SK-N-SH (cell line): ENCODE data around the gene CRYBG1. TPM values are rescaled to one million over a fixed set of nuclear protein-coding genes. Genes with fewer than 3 reads are reported as not detected.

Source experiments
- CTCF ChIA-PET: fragments of 300-600, 350-600 bp; formaldehyde crosslinking; extraction: SDS; loops from one replicate; lab custom pipeline; 2021; lab: Yijun Ruan, JAX
- POLR2A ChIA-PET: fragments of 350-600 bp; sonication (Branson Sonifier 250); formaldehyde crosslinking; extraction: SDS; loops from one replicate; lab custom pipeline; 2020; ENCODE audit warnings: antibody characterized with exemption, inconsistent platforms; lab: Yijun Ruan, JAX
- DNase-seq: peaks from one replicate; pipeline ENCODE4 v3.0.0; 2012
- H2AFZ ChIP-seq: fragments of 200-600 bp; sonication (generic); 2 replicates; pipeline ENCODE4 v1.8.1; 2016; ENCODE audit warnings: antibody characterized with exemption, mild to moderate bottlenecking, low read depth
- H3F3A ChIP-seq: fragments of 200-600 bp; sonication (generic); replicated peaks from 2 replicates; pipeline ENCODE3; 2016; ENCODE audit warnings: antibody characterized with exemption, mild to moderate bottlenecking; ENCODE audit not compliant: insufficient read depth
- H3K27ac ChIP-seq, 2 experiments: fragments of 200-500 bp in 1 of 2; fragments of 200-600 bp in 1 of 2; sonication (Bioruptor generic) in 1 of 2; sonication (generic), shearing (Covaris generic) in 1 of 2; 2 replicates each; pipeline versions ENCODE4 v1.5.1 to v1.6.1; 2014 to 2016; ENCODE audit warnings: low read depth in 2 of 2, inconsistent platforms in 1 of 2, low read length in 1 of 2, mild to moderate bottlenecking in 1 of 2, mixed read lengths in 1 of 2
- H3K27me3 ChIP-seq: fragments of 200-600 bp; sonication (generic), shearing (Covaris generic); 2 replicates; pipeline ENCODE4 v1.6.1; 2016; ENCODE audit warnings: mixed run types; ENCODE audit not compliant: insufficient read depth
- H3K36me3 ChIP-seq, 2 experiments: fragments of 200-500 bp in 1 of 2; fragments of 200-600 bp in 1 of 2; sonication (Bioruptor generic) in 1 of 2; sonication (generic) in 1 of 2; replicated peaks in 1 of 2; 2 replicates each; pipeline versions ENCODE3 to v1.5.1; 2014 to 2016; ENCODE audit warnings: low read length in 1 of 2, mild to moderate bottlenecking in 1 of 2; ENCODE audit not compliant: insufficient read depth in 2 of 2, control insufficient read depth in 1 of 2
- H3K4me1 ChIP-seq, 2 experiments: fragments of 200-500 bp in 1 of 2; fragments of 200-600 bp in 1 of 2; sonication (Bioruptor generic) in 1 of 2; sonication (generic), shearing (Covaris generic) in 1 of 2; 2 replicates each; pipeline versions ENCODE4 v1.5.1 to v1.6.1; 2014 to 2016; ENCODE audit warnings: low read depth in 1 of 2, low read length in 1 of 2, mixed run types in 1 of 2; ENCODE audit not compliant: insufficient read depth in 2 of 2, control insufficient read depth in 1 of 2
- H3K4me2 ChIP-seq: fragments of 200-600 bp; sonication (generic), shearing (Covaris generic); 2 replicates; pipeline ENCODE4 v1.6.1; 2017; ENCODE audit warnings: mixed run types
- H3K4me3 ChIP-seq, 2 experiments: fragments of 200-500 bp in 1 of 2; fragments of 200-600 bp in 1 of 2; sonication (Bioruptor generic) in 1 of 2; sonication (generic), shearing (Covaris generic) in 1 of 2; 2 replicates each; pipeline versions ENCODE4 v1.5.1 to v1.8.1; 2014 to 2016; ENCODE audit warnings: low read depth in 2 of 2, inconsistent platforms in 1 of 2, low read length in 1 of 2, mild to moderate bottlenecking in 1 of 2, mixed read lengths in 1 of 2, moderate library complexity in 1 of 2
- H3K79me2 ChIP-seq: fragments of 200-600 bp; sonication (generic); 2 replicates; pipeline ENCODE4 v1.8.1; 2017; ENCODE audit warnings: mild to moderate bottlenecking; ENCODE audit not compliant: insufficient read depth
- H3K9ac ChIP-seq: fragments of 200-600 bp; sonication (generic); 2 replicates; pipeline ENCODE4 v1.6.1; 2017; ENCODE audit warnings: mixed run types
- H3K9me2 ChIP-seq: fragments of 200-600 bp; sonication (generic); 2 replicates; pipeline ENCODE4 v1.6.1; 2017; ENCODE audit warnings: mixed run types
- H3K9me3 ChIP-seq: fragments of 200-600 bp; sonication (generic); 2 replicates; pipeline ENCODE4 v1.6.1; 2017; ENCODE audit warnings: mixed run types, mild to moderate bottlenecking, moderate library complexity
- H4K20me1 ChIP-seq: fragments of 200-600 bp; sonication (generic); 2 replicates; pipeline ENCODE4 v1.6.1; 2017; ENCODE audit warnings: mild to moderate bottlenecking, mixed run types; ENCODE audit not compliant: insufficient read depth
- CHD2 ChIP-seq: fragments of 150-350 bp; IDR thresholded peaks from 2 replicates; pipeline ENCODE4 v1.6.1; 2018; ENCODE audit warnings: low read length; ENCODE audit not compliant: partially characterized antibody
- CTCF ChIP-seq: fragments of 200-600 bp; sonication (generic); IDR thresholded peaks from 2 replicates; pipeline ENCODE4 v1.6.1; 2017; ENCODE audit warnings: antibody characterized with exemption, mild to moderate bottlenecking, moderate library complexity
- ELF1 ChIP-seq: IDR thresholded peaks from 2 replicates; pipeline ENCODE4 v1.4.0; 2012
- EP300 ChIP-seq, 2 experiments: IDR thresholded peaks; 2 replicates each; pipeline versions ENCODE4 v1.4.0 to v1.6.1; 2012; ENCODE audit warnings: borderline replicate concordance in 1 of 2, low read depth in 1 of 2, low read length in 1 of 2
- FOSL2 ChIP-seq: IDR thresholded peaks from 2 replicates; pipeline ENCODE4 v1.4.0; 2012; ENCODE audit warnings: low read depth, mild to moderate bottlenecking, moderate library complexity, borderline replicate concordance
- FOXJ3 ChIP-seq: sonication (generic); formaldehyde crosslinking; IDR thresholded peaks from 2 replicates; pipeline ENCODE4 v1.5.1; 2020; ENCODE audit warnings: mild to moderate bottlenecking, missing genetic modification reagents
- FOXM1 ChIP-seq: IDR thresholded peaks from 2 replicates; pipeline ENCODE4 v1.4.0; 2012; ENCODE audit warnings: low read depth, mild to moderate bottlenecking
- GABPA ChIP-seq: IDR thresholded peaks from 2 replicates; pipeline ENCODE4 v1.4.0; 2012; ENCODE audit warnings: low read depth, mild to moderate bottlenecking
- GATA2 ChIP-seq: sonication (generic); formaldehyde crosslinking; IDR thresholded peaks from 2 replicates; pipeline ENCODE4 v1.5.0; 2020; ENCODE audit warnings: mild to moderate bottlenecking, missing genetic modification reagents
- JUND ChIP-seq: IDR thresholded peaks from 2 replicates; pipeline ENCODE4 v1.4.0; 2012
- NFIC ChIP-seq: IDR thresholded peaks from 2 replicates; pipeline ENCODE4 v1.4.0; 2012; ENCODE audit warnings: borderline replicate concordance
- RAD21 ChIP-seq: IDR thresholded peaks from 2 replicates; pipeline ENCODE4 v1.6.1; 2012; ENCODE audit warnings: mild to moderate bottlenecking, low read length
- SIN3A ChIP-seq: IDR thresholded peaks from 2 replicates; pipeline ENCODE4 v1.6.1; 2012; ENCODE audit warnings: low read depth, mild to moderate bottlenecking, low read length, moderate library complexity, borderline replicate concordance
- TCF12 ChIP-seq: IDR thresholded peaks from 2 replicates; pipeline ENCODE4 v1.4.0; 2012
- TEAD4 ChIP-seq: IDR thresholded peaks from 2 replicates; pipeline ENCODE4 v1.4.0; 2012; ENCODE audit warnings: mild to moderate bottlenecking, borderline replicate concordance; ENCODE audit not compliant: insufficient read depth
- YY1 ChIP-seq: IDR thresholded peaks from 2 replicates; pipeline ENCODE4 v1.4.0; 2012; ENCODE audit warnings: low read depth, mild to moderate bottlenecking
- ZBTB33 ChIP-seq: IDR thresholded peaks from 2 replicates; pipeline ENCODE4 v1.4.0; 2012; ENCODE audit warnings: low read depth, borderline replicate concordance
- WGBS: methylation state at CpG from one replicate; pipeline ENCODE4 v1.1.6; 2017; ENCODE audit warnings: low lambda C conversion rate; 5-methylcytosine and 5-hydroxymethylcytosine counted together
- polyA plus RNA-seq, 3 experiments: library from polyadenylated mRNA; depleted of rRNA; stranded (reverse); fragments of >200 nt; gene quantifications; 2 replicates each; pipeline ENCODE4 v1.2.3, GENCODE V29; 2012
- TF ChIP-seq, protein P1 (sequence below): fragments of 150-350 bp; IDR thresholded peaks from 2 replicates; pipeline ENCODE4 v1.6.1; 2016; ENCODE audit warnings: mild to moderate bottlenecking, low read depth, low read length
- TF ChIP-seq, protein P2 (sequence below): IDR thresholded peaks from 2 replicates; pipeline ENCODE4 v1.4.0; 2012; ENCODE audit warnings: low read depth

CRYBG1 gene
- polyA plus RNA-seq, 1 of the 3 experiments (the other 2 are of a cell fraction) = 13.8 TPM

GRCh38 chr6:106422534-106422933, 62.0 kb downstream of the CRYBG1 start:
- TF ChIP-seq SIN3A (no peak), CHD2 (no peak), FOSL2 (no peak), ELF1 (no peak), ZBTB33 (no peak), TEAD4 (no peak), EP300 (IDR thresholded peaks at IDR 0.05; ENCODE audit: borderline replicate concordance in 1 of 2, low read depth in 1 of 2, low read length in 1 of 2) (no peak), NFIC (no peak)
- TF ChIP-seq, protein P1, sequence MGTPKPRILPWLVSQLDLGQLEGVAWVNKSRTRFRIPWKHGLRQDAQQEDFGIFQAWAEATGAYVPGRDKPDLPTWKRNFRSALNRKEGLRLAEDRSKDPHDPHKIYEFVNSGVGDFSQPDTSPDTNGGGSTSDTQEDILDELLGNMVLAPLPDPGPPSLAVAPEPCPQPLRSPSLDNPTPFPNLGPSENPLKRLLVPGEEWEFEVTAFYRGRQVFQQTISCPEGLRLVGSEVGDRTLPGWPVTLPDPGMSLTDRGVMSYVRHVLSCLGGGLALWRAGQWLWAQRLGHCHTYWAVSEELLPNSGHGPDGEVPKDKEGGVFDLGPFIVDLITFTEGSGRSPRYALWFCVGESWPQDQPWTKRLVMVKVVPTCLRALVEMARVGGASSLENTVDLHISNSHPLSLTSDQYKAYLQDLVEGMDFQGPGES = no peak
- TF ChIP-seq, protein P2, sequence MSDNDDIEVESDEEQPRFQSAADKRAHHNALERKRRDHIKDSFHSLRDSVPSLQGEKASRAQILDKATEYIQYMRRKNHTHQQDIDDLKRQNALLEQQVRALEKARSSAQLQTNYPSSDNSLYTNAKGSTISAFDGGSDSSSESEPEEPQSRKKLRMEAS = no peak
- Histone ChIP-seq H3K4me2 (no peak overlapping the region), H3K4me1 (no peaks in the 10 kb centered on the region), H3K27me3 (no peaks in the 10 kb centered on the region; the same call in 1 of the 2 replicates), H2AFZ (no peak overlapping the region), H3K9me3 (no peaks in the 10 kb centered on the region), H3K9me2 (no peaks in the 10 kb centered on the region), H3K9ac (no peak overlapping the region), H3K79me2 (no peaks in the 10 kb centered on the region), H3F3A (no peaks in the 10 kb centered on the region), H3K27ac (no peak overlapping the region), H3K36me3 (no peaks in the 10 kb centered on the region), H3K4me3 (no peak overlapping the region), H4K20me1 (no peaks in the 10 kb centered on the region)
- ChIA-PET POLR2A (no interaction called here), CTCF (interaction anchor here (0.9 to 1.6 kb wide), 2 partner anchors 62 to 199 kb away, joined by 3 read pairs; partner anchors contain the start of gene CRYBG1)
- DNase-seq = no peak

DNA sequence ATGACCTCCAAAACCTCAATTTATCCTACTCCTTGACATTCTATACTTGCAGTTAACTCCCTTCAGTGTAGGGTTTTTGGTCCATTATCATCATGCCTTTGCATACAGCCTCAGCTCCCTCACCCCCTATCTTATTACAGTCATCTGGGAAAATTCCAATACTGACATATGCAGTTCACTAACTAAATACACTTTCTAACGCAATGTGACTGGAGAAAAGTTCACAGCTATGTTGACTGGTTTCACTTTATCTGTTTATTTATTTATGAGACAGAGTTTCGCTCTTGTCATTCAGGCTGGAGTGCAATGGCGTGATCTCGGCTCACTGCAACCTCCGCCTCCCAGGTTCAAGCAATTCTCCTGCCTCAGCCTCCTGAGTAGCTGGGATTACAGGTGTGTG, 64.9 kb downstream of the CRYBG1 start:
- CTCF ChIA-PET = interaction anchor here (1.1 to 1.2 kb wide), 2 partner anchors 141 to 554 kb away, joined by 3 read pairs; no protein-coding TSS in a partner anchor

More for the DNA sequence above, 64.9 kb downstream of the CRYBG1 start:
- TF ChIP-seq RAD21 (no peak), CTCF (no peak), YY1 (no peak), FOXJ3 (no peak), EP300 (IDR thresholded peaks at IDR 0.05; ENCODE audit: borderline replicate concordance in 1 of 2, low read depth in 1 of 2, low read length in 1 of 2) (no peak), TCF12 (no peak), FOXM1 (no peak), FOSL2 (no peak), GATA2 (no peak), JUND (no peak), SIN3A (no peak), GABPA (no peak)
- Histone ChIP-seq H3K27ac (no peak overlapping the region), H3K79me2 (no peaks in the 10 kb centered on the region), H3K27me3 (no peaks in the 10 kb centered on the region; the same call in 1 of the 2 replicates), H3K4me1 (no peaks in the 10 kb centered on the region), H3K9me3 (no peaks in the 10 kb centered on the region), H3K9ac (no peak overlapping the region), H3K4me3 (no peak overlapping the region), H3F3A (no peaks in the 10 kb centered on the region), H2AFZ (no peak overlapping the region), H3K9me2 (no peaks in the 10 kb centered on the region), H3K4me2 (no peak overlapping the region), H3K36me3 (no peaks in the 10 kb centered on the region), H4K20me1 (no peaks in the 10 kb centered on the region)
- POLR2A ChIA-PET = no interaction called here
- 79% methylated on average over 5 of the region's 5 CpGs for WGBS
- DNase-seq = no peak
